ENCODE data around the gene PABPN1L.

Gene PABPN1L

DNA sequence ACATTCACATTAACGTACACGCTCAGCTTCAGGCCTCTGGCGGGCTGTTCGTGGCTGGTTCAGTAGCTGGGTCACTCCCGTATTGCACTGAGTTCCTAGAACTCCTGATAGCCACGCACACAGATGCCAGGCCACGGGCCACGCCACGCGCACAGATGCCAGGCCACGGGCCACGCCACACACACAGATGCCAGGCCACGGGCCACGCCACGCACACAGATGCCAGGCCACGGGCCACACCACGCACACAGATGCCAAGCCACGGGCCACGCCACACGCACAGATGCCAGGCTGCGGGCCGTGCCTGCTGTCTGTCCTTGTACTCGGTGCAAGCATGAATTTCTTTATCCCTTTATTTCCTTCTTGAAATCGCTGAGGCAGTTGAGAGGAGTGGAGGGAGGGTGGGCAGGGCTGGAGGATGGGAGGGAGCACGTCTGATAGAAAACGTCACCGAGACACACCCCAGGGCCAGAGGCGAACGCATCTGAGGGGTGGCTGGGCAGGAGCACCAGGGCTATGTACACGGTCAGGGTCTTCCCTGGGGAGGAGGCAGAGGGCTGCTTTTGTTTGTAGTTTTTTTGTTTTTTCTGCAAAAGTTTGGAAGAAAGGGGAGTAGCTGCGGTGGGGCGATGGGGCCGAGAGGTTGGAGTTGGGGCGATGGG is 8.6 kb upstream of the PABPN1L start:
- H3K4me1 ChIP-seq = no peaks in the 10 kb centered on the region
- H3K27me3 ChIP-seq = peaks cover 97% of the 10 kb centered on the region
- TF ChIP-seq, protein P1, sequence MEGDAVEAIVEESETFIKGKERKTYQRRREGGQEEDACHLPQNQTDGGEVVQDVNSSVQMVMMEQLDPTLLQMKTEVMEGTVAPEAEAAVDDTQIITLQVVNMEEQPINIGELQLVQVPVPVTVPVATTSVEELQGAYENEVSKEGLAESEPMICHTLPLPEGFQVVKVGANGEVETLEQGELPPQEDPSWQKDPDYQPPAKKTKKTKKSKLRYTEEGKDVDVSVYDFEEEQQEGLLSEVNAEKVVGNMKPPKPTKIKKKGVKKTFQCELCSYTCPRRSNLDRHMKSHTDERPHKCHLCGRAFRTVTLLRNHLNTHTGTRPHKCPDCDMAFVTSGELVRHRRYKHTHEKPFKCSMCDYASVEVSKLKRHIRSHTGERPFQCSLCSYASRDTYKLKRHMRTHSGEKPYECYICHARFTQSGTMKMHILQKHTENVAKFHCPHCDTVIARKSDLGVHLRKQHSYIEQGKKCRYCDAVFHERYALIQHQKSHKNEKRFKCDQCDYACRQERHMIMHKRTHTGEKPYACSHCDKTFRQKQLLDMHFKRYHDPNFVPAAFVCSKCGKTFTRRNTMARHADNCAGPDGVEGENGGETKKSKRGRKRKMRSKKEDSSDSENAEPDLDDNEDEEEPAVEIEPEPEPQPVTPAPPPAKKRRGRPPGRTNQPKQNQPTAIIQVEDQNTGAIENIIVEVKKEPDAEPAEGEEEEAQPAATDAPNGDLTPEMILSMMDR (IDR thresholded peaks at IDR 0.05; ENCODE audit: low read depth, low read length) = no peak
- H3K36me3 ChIP-seq = no peaks in the 10 kb centered on the region
- H3K4me3 ChIP-seq (ENCODE audit: low read depth, low read length) = no peak overlapping the region
- no peaks in the 10 kb centered on the region for H3K9me3 ChIP-seq
- no peak for DNase-seq

DNA sequence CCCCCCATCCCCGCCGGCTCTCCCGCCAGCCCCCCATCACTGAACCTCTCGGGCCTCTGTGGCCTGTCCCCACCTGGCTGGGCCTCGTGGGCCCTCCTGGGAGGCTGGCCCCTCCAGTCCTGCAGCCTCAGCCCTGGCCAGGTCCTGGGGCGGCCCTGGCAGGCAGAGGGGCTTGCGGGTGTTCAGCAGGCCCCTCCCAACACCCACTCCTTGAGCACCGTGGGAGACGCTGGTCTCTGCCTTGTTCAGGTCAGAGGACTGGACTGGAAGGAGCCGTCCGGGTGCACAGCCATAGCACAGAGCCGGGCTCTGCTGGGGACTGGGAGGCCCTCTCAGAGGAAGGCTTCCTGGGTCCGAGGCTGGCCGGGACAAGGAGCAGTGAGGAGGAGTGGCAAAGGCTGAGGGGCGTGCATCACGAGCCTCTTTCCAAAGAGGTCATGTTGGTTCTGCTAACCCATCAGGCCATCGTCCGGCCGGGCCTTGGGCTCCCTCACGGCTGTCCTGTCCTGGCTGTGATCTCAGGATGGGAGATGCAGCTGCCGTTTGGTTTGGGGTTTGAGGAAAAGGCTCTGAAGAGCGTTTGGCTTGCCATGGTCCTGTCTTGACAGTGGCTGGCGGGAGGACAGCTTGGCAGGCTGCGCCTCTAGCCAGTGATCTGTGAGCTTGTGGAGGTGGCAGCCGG is 6.3 kb upstream of the PABPN1L start:
- TF ChIP-seq, protein P1 (IDR thresholded peaks at IDR 0.05; ENCODE audit: low read depth, low read length) = no peak
- no peak for DNase-seq
- no peaks in the 10 kb centered on the region for H3K36me3 ChIP-seq
- no peaks in the 10 kb centered on the region for H3K4me1 ChIP-seq
- no peak overlapping the region for H3K4me3 ChIP-seq (ENCODE audit: low read depth, low read length)
- no peaks in the 10 kb centered on the region for H3K9me3 ChIP-seq
- peaks cover 97% of the 10 kb centered on the region for H3K27me3 ChIP-seq

- Histone ChIP-seq H3K36me3 (no peaks in the 10 kb centered on the region), H3K4me3 (ENCODE audit: low read depth, low read length) (no peak overlapping the region), H3K27me3 (peaks cover 97% of the 10 kb centered on the region), H3K4me1 (no peaks in the 10 kb centered on the region), H3K9me3 (no peaks in the 10 kb centered on the region)
- TF ChIP-seq, protein P1 (IDR thresholded peaks at IDR 0.05; ENCODE audit: low read depth, low read length) = no peak
- DNase-seq = no peak
Measured at GRCh38 chr16:88871730-88872416, 5.4 kb upstream of the PABPN1L start.

- peaks cover 97% of the 10 kb centered on the region for H3K27me3 ChIP-seq
- no peak for DNase-seq
- no peaks in the 10 kb centered on the region for H3K36me3 ChIP-seq
- TF ChIP-seq, protein P1 (IDR thresholded peaks at IDR 0.05; ENCODE audit: low read depth, low read length) = no peak
- H3K4me3 ChIP-seq (ENCODE audit: low read depth, low read length) = no peak overlapping the region
- H3K4me1 ChIP-seq = no peaks in the 10 kb centered on the region
- H3K9me3 ChIP-seq = no peaks in the 10 kb centered on the region
Measured at GRCh38 chr16:88871349-88871702, 4.9 kb upstream of the PABPN1L start.

- H3K36me3 ChIP-seq = no peaks in the 10 kb centered on the region
- no peak for DNase-seq
- TF ChIP-seq, protein P1 (IDR thresholded peaks at IDR 0.05; ENCODE audit: low read depth, low read length) = no peak
- H3K27me3 ChIP-seq = peaks cover 97% of the 10 kb centered on the region
- no peaks in the 10 kb centered on the region for H3K9me3 ChIP-seq
- H3K4me1 ChIP-seq = no peaks in the 10 kb centered on the region
- H3K4me3 ChIP-seq (ENCODE audit: low read depth, low read length) = no peak overlapping the region
Measured at GRCh38 chr16:88870608-88871348, 4.3 kb upstream of the PABPN1L start.

Measured in BE2C (cell line).